Prostate gland (tissue), 2 donors: ENCODE results near the gene HAUS3.

Source experiments
- POLR2A ChIP-seq: fragments of 450-650 bp; IDR thresholded peaks from one replicate; pipeline ENCODE4 v1.6.1; 2016; ENCODE audit warnings: antibody characterized with exemption, mild to moderate bottlenecking
- POLR2AphosphoS5 ChIP-seq: sonication (generic); formaldehyde crosslinking; IDR thresholded peaks from one replicate; pipeline ENCODE4 v1.6.1; 2017; ENCODE audit warnings: antibody characterized with exemption
- TF ChIP-seq, protein P1 (sequence below), 4 experiments: fragments of 200-600 bp in 2 of 4; fragments of 450-650 bp in 2 of 4; sonication (generic) in 2 of 4; IDR thresholded peaks; 1 replicate in 3 of 4; 2 replicates in 1 of 4; pipeline ENCODE4 v1.5.1; 2016 to 2019; ENCODE audit warnings: antibody characterized with exemption in 4 of 4, mild to moderate bottlenecking in 2 of 4, moderate library complexity in 2 of 4

DNA sequence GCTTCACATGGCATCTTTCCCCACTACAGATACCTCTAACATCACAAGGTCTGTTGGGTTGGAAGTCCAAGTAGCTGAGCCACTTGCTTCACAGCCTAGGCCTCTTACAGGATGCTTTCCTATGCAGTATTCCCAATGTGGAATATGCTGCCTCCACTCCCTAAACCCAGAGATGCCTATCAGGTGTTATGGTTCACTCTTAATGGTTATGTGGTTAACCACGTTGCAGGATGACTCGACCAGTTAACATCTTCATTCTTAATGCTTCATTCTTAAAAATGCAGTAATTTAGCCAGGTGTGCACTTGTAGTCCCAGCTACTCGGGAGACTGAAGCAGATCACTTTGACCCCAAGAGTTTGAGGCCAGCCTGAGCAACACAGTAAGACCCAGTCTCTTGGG is 24.2 kb downstream of the HAUS3 start:
- TF ChIP-seq POLR2A (no peak), POLR2AphosphoS5 (no peak)
- TF ChIP-seq, protein P1, sequence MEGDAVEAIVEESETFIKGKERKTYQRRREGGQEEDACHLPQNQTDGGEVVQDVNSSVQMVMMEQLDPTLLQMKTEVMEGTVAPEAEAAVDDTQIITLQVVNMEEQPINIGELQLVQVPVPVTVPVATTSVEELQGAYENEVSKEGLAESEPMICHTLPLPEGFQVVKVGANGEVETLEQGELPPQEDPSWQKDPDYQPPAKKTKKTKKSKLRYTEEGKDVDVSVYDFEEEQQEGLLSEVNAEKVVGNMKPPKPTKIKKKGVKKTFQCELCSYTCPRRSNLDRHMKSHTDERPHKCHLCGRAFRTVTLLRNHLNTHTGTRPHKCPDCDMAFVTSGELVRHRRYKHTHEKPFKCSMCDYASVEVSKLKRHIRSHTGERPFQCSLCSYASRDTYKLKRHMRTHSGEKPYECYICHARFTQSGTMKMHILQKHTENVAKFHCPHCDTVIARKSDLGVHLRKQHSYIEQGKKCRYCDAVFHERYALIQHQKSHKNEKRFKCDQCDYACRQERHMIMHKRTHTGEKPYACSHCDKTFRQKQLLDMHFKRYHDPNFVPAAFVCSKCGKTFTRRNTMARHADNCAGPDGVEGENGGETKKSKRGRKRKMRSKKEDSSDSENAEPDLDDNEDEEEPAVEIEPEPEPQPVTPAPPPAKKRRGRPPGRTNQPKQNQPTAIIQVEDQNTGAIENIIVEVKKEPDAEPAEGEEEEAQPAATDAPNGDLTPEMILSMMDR (IDR thresholded peaks at IDR 0.05), result no peak
